Activated CD8-positive, alpha-beta memory T cell treated with anti-CD3 and anti-CD28 coated beads, Interleukin-2, amount 50 U/mL, for 1 hour (primary cell): ENCODE measurements around the gene GPRIN3.
"Not testable (repeated sequence)": the region's sequence is repeated elsewhere in the genome, so short reads cannot be mapped to it uniquely, and the experiment has no call there.

Source experiments
- DNase-seq: peaks from one replicate; pipeline ENCODE4 v3.0.0-alpha.2; 2020; ENCODE audit errors: extremely low read depth

GPRIN3 gene

DNA sequence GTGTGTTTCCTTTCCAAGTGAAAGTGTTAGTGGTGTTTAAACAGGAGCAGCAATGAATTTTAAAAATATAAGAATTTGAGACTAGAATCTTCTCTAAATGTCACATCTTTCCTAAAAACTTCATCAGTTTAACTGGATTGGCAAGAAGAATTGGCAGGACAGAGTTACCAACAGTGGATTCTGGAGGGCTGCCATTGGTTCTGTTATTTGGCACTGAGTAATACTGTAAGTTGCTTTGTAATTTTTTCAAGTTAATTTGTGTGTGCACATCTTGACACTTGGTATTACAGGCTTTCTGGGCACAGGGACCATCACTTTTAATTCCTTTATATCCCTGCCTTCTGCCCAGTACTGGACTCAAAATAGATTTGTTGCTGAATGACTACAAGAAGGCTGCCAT lies 4.5 kb upstream of the GPRIN3 start:
- no peak for DNase-seq

DNA sequence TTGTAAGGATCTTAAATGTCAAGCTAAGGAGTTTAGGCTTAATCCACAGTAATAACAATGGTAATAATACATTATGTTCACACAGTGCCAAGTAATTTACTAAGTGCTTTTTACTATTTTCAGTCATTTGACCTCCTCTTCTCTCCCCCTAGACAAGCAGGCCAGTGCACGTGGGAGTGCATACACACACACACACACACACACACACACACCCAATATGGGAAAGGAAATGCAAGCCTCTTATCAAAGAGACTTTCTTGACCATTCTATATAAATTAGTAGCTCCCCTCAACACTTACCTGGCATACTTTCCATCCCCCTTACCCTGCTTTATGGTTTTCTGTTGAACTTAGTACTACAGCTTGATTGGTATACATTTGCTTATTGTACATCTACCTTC lies 3.8 kb upstream of the GPRIN3 start:
- DNase-seq, result no peak

DNA sequence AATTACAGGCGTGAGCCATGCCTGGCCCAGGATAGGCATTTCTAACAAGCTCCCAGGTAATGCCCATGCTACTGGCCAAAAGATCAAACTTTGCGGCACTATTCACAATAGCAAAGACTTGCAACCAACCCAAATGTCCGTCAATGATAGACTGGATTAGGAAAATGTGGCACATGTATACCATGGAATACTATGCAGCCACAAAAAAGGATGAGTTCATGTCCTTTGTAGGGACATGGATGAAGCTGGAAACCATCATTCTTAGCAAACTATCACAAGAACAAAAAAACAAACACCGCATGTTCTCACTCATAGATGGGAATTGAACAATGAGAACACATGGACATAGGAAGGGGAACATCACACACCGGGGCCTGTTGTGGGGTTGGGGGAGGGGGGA lies 1.6 kb upstream of the GPRIN3 start:
- not testable (repeated sequence) for DNase-seq

DNA sequence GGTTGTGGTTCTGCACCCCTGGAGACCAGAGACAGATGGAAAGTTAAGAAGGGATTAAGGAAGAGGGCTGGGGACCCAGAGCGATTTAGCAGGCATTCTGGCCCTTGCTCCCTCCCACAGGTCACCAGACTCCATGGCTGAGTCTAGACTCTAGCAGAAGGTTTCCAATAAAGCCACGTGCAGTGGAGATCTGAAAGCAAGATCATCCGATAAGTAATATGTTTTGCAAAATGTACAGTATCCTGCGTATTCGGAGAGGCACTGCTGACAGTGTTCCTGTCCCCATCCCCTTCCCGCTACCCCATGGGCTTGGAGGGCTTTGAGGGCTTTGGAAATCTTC lies 531 bp upstream of the GPRIN3 start:
- DNase-seq, result no peak

DNA sequence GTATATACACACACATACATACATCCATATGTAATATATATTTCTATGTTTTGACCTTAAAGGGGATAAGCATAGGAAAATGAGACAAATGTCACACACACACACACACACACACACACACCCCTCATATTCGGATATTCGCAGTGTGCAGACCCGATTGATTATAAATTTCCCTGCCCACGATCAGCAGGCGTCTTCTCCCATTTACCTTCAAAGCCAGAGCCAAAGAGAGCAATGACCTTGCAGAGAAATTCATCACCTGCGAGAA lies 488 bp downstream of the GPRIN3 start:
- DNase-seq, result no peak

DNA sequence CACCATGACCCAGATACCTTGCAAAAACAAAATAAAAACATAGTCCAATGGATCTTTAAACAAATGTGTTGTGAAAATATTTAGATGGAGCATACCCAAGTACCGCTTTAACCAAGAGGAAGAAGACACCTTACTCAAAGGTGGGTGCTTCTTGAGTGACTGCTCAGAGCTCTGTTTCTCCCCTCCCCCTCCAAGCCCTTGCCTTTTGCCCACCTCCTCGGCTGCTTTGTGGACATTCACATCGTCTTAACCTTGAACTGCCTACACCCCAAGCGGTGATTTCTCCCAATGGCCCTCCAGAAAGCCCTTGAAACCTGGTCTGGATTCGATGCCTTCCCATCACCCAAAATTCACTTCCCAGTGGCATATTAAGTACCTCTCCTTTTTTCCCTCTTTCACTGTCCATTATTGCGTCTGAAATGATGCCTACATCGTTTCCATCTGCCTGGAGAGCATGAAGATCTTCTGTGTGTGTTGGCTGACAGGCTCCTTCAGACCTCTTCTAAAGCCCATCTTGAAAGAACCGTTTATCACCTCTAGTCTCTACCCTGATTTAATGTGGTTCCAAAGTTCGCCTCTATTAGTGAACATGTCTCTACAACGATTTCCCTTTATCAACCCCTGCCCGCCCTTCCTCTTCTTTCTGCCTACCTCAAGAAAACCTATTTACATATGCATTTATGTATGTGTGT lies 968 bp downstream of the GPRIN3 start:
- DNase-seq, result no peak

DNA sequence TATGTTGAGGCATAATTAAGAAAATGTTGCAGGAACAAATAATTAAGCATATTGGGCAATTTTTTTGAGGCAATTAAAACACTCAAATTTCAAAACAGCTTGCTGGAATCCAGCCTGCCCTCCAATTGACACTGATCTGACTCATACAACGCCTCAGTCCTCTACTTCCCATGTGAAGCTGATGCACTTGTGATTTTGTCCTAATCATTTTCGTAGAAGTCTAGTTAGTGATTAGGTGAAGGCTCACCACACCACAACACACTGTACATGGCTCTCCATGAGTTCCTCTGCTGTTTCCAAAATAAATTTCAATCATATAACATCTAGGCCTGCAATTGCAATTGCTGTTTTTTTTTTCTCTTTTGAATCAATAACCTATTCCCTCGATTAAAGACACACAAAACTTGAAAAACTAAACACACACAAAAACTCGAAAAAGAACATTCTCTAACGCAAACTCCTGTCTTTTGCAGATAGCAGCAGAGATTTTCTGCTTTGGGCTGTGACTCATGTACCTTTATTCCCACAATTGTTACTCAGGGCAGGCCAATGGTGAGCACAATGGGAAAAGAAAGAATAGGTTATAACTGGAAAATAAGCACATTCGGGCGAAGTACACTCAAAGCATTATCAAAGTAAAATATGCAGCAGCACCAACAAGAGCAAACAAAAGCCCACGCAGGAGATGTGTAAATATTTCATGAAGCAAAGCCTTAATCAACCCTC lies 1.7 kb downstream of the GPRIN3 start:
- DNase-seq, result no peak

DNA sequence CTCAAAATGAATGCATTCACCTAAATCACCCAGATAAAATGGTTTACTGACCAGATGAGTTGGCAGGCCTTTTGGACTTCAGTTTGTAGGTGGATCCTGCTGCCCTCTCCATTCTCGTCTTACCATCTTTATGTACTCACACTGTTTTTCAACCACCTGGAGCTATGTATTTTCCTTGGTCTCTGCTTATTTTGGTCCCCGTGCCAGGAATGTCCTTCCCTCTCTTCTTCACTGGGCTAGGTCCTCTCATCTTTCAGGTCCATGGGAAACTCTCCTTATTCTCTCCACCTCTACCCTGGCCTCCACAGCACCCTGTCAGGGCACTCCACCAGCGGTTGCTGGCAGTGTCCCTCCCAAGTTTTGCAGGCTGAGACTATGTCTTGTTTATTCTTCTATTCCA lies 2.6 kb downstream of the GPRIN3 start:
- DNase-seq, result no peak

DNA sequence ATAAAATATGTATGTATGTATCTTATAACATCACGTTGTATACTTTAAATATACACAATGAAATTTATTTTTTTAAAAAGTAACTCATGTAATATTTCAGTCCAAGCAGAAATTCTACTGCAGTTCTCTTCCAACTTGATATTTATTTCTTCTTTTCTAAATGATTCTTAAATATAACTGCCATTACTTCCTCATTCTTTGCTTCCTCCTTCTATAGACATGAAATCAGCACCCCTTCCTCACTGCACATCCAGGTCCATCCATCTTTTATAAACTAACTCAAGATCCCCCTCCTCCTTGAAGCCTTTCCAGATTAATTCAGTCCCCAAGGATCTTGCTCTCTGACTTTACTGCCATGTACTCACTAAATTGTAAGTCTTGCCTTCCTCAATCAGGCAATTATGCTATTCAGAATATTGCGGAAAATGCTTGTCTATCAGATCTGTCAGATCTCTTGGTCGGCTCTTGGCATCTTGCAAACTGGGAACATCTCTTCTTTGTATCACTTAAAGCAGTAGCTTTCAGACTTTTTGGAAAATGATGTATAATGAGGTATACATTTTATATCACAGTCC lies 3.7 kb downstream of the GPRIN3 start:
- no peak for DNase-seq

DNA sequence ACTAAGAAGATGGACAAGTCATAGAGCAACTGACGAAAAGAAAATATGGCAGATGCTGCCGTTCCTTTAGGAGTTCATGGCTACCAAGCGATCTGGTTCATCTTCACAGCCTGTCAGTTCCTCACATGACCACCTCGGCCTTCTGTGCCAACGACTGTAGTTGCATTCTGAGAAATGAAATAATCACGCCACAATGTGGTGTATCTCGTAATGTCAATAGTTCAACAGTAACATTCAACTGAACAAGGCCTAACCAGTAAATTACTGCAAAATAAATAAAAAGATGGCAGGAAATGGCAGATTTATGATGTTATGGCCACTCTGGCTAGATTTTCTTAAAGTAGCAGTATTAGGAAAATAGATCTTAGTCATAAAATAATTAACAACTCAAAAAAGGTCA lies 4.4 kb downstream of the GPRIN3 start:
- DNase-seq, result no peak

DNA sequence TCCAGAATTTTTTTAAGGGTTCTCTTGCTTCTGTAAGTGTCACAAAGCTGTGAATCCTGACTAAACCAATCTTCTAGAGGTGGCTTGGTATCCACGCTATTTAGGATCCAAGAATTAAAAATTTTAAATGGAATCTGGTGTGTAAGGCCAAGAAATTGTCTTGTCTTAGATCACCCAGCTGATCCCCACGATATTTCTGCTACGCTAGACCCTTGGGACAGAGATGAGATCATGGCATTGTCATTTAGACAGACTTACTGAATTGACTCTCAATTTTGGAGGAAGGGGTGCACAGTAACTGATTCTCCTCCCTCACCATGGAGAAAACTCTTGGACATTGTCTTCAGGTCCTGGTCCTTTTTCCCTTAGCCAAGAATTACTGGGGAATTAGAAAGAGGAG lies 5.7 kb downstream of the GPRIN3 start:
- DNase-seq, result no peak

DNA sequence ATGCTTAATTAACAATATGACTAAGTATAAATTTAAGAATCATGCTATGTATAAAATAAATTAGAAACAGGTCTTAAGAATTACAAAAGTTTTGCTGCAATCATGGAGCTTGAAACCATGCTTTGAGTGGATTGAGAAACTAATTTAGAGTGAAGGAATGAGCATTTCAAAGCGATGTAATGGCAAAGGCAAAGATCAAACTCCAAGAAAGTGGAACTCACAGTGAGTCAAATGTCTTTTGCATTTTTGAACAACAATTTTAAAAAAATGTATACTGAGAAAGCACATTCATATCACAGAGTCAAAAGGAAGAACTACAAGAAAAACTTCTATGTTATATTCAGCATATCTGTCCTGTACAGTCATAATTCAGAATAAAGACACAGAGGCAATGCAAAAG lies 6.6 kb downstream of the GPRIN3 start:
- no peak for DNase-seq

DNA sequence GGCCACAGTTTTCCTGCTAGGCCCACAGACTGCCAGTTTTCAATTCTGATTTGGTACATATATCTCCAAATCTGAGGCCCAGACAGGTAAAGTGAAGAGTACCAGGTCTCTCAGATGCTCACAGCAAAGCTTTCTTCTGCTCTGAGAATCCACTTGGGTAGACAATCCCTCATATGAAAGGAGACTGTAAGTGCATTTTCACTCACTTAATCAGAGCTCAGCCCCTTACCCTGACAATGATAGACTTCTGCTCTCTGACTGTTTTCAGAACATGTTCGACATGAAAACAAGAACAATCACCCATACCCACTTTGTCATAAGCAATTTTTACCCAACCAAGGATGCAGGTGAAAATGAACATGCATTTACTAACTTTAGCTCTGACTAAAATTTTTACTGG lies 7.1 kb downstream of the GPRIN3 start:
- DNase-seq, result no peak

DNA sequence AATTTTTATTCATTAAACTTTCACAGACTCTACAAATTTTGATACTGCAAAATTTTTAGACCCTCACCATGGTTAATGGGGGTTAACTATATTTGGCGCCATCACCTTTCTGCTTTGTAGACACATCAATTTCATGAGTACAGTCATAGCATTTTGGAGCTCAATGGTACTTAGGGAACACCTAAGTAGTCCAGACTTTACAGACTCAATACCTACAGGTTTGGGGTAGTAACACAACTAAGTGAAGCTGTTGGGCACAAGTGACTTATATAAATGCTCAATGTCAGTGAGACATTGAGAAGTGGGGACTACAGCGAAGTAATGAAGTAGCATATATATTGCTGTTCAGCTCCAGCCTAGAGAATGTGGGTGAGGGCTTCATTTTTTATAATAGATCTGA lies 7.5 kb downstream of the GPRIN3 start:
- no peak for DNase-seq

DNA sequence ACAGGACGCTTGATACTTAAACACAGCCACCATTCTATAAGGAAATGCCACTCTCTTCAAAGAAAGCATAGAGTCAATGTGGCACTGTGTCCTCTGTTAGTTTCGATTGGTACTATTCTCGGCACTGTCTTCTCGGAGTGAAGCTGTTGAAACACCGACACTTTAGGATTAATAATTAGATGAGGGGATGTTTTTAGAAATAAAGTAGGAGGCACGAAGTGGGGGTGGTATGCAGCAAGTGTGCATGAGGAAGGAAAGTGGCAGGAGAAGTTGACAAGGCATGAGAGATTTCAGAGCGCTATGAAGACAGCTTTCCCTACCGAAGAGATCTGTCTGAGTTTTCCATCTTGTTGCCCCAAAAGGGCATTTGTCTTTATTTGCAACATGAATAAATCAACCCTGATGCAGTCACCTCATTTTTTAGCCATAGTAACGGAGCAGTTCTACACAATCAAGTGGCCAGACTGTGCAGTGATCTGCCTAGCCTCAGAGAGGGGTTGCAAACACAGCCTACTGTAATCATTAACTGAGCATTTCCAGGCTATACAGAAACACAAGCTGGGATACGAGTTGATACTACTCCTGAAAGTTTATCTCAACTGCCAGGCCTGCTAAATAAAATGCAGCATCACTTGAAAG lies 8.3 kb downstream of the GPRIN3 start:
- DNase-seq, result no peak

DNA sequence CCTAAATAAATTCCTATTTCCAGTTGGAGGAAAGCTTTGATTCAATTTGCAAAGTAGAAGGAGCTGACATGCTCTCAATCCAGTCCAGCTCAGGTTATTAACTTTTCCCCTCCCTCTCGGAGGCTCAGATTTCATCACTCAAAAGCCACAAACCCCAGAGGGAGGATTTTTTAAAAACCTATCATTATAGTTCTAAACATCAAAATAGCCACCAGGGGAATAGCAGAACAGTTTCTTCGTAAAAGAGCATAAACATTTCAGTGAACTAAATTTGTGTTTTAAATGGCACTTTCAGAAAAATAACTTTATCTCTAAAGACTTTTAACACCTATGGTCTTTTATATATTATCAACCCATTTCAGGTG lies 8.8 kb downstream of the GPRIN3 start:
- DNase-seq, result no peak

DNA sequence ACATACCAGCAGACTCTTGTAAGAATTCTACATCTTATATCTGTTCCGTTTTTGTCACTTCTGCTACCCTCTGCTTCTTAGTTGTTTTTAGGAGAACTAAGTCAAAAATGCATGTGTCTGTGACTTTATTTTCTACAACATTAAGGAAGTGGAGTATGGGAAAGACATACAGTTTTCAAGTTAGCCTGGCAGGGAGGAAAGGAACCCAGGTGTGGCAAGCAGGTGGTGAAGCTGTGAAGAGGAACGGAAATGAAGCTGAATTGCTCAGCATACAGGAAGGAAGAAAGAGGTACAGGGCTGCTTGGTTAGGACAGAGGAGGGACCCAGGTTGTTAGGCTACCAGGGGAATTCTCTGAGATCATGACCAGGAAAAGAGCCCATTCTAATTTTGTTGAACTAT lies 9.4 kb downstream of the GPRIN3 start:
- DNase-seq, result no peak

DNA sequence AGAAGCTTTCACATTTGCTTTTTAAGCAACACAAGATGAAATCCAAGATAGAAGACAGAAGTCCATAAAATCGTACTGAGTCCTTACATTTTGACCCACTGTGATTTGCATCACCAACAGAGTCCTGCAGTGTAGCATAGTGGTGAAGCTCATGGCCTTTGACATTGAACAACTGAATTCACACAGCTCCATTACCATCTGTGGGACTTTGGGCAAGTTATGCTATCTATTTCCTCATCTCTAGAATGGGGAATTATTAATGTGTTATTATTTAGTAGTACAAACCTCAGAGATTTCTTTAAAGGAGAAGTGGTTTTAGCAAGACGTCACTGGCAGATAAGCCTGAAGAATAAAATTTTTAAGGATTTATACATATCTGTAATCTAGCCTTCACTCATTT lies 10.7 kb downstream of the GPRIN3 start:
- no peak for DNase-seq

DNA sequence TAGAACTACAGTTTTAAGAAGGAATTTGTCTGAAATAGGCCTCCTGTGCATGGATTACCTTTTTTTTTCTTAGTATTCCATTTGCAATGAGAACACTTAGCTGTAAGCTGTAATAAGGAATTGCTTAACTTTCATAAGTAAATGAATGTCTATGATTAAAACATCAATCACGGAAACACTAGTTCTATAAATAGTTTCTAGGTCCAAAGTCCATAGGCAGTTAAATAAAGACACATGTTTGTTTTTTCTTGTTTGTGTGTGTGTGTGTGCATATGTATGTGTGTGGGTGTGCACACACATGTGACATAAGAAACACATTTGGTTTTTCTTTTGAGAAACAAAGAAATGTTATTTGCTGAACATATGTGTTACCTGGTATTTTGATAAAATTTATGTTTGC lies 11.2 kb downstream of the GPRIN3 start:
- no peak for DNase-seq

DNA sequence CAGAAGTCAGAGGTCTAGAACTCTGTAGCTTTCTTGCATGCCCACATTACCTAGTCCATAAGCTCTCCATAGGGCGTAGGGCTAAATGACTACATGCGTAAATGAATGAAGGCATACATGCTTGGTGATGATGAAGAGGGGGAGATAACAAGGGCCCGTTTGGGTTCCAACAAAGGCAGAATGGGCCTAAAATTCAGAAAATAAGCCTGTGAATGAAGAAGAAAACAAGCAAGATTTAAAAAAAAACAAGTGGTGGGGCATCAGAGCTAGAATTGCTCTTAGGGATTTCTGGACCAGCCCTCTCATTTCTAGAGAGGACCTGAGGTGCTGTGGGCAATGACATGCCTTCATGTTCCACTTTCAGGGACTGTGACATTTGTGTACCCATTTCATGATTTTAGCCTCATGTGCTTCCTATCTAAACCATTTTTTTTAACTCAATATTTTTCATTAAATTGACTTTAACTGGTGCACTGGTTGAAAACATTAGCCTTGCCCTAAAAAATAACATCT lies 12.1 kb downstream of the GPRIN3 start:
- no peak for DNase-seq

DNA sequence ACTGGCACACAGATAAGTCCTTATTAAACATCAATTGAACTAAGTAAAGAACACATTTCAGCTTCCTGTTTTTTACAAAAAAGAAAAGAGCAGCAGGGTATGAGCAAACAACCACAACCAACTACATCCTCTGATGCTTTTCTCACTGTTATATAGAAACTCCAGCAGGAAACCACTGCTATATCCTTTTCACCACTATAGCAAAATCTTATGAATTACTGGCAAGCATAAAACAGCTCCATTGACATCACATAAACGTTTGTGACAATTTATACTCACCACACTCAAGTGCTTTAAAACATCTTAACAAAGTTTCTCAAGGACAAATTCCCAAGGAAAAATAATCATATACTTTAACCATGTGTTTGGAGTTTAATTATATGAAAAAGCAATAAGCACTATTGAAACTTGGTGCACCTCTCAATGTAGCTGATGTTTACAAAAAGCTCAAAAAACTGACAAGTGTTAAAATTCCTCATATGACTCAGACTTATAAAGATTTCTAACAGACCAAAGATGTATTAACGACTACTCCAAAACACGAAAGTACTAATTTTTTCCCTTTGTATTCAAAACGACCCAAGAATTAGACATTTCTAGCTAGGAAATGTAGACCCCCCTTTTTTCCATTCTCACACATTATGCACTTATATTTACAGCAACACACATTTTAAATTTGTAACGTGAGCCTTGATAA lies 12.9 kb downstream of the GPRIN3 start:
- DNase-seq, result no peak

DNA sequence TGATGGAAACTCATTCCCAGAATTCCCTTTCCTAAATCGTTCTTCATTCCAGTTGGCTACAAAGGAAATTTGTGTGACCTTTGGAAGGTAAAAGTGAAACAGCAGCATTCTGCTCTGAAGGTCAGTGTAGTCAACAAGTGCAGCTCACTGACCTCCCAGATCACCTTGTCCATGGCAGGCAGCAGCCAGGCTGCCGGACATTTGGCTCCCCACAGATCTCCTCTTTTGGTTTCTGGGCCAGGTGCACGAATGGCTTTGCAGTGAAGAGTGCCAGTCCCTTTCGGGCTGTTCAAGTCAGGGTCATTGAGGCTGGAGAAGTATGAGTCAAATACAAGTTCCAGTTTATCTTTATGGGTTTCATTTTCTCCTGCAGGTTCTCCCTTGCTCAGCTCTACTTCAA lies 14.3 kb downstream of the GPRIN3 start:
- DNase-seq, result no peak
